GM23338 (cell line): Measurements from ENCODE around the gene LAPTM5. TPM values are rescaled to one million over a fixed set of nuclear protein-coding genes. Genes with fewer than 3 reads are reported as not detected.

Experiments used
- CREB1 ChIP-seq: fragments of 250-450 bp; sonication (Bioruptor Pico); IDR thresholded peaks from 2 replicates; pipeline ENCODE4 v1.5.0; 2020; ENCODE audit warnings: low read depth, mild to moderate bottlenecking, moderate library complexity
- CTCF ChIP-seq, 2 experiments: fragments of 200-600 bp in 1 of 2; sonication (generic) in 1 of 2; conservative IDR thresholded peaks; 2 replicates each; pipeline versions ENCODE4 v1.5.1 to v1.6.1; 2016 to 2017; ENCODE audit warnings: antibody characterized with exemption in 2 of 2, low read depth in 2 of 2, mild to moderate bottlenecking in 2 of 2, moderate library complexity in 1 of 2
- EZH2phosphoT487 ChIP-seq: fragments of 200-600 bp; sonication (generic); IDR thresholded peaks from one replicate; pipeline ENCODE4 v1.8.1; 2018; ENCODE audit warnings: antibody characterized with exemption; ENCODE audit not compliant: unreplicated experiment
- JUNB ChIP-seq: IDR thresholded peaks from one replicate; pipeline ENCODE4 v1.6.1; 2016; ENCODE audit warnings: antibody characterized with exemption; ENCODE audit not compliant: unreplicated experiment
- NANOG ChIP-seq: IDR thresholded peaks from 2 replicates; pipeline ENCODE4 v1.6.1; 2016; ENCODE audit warnings: antibody characterized with exemption, borderline replicate concordance
- POLR2AphosphoS5 ChIP-seq: IDR thresholded peaks from 2 replicates; pipeline ENCODE4 v1.6.1; 2016; ENCODE audit warnings: antibody characterized with exemption, low read depth
- REST ChIP-seq: IDR thresholded peaks from one replicate; pipeline ENCODE4 v1.6.1; 2018; ENCODE audit warnings: antibody characterized with exemption; ENCODE audit not compliant: unreplicated experiment
- STAT1 ChIP-seq: IDR thresholded peaks from one replicate; pipeline ENCODE4 v1.6.1; 2016; ENCODE audit warnings: antibody characterized with exemption; ENCODE audit not compliant: unreplicated experiment
- ZNF114 ChIP-seq: fragments of 250-450 bp; sonication (Bioruptor Pico); IDR thresholded peaks from 2 replicates; pipeline ENCODE4 v1.5.0; 2020; ENCODE audit warnings: mild to moderate bottlenecking, moderate library complexity
- ZNF331 ChIP-seq: fragments of 250-450 bp; sonication (Bioruptor Pico); IDR thresholded peaks from 2 replicates; pipeline ENCODE4 v1.5.0; 2020; ENCODE audit warnings: low read depth, mild to moderate bottlenecking, moderate library complexity
- ZNF462 ChIP-seq: fragments of 250-450 bp; sonication (Bioruptor Pico); IDR thresholded peaks from 2 replicates; pipeline ENCODE4 v1.5.0; 2020; ENCODE audit warnings: mild to moderate bottlenecking, moderate library complexity
- polyA plus RNA-seq: library from polyadenylated mRNA; unstranded; fragments of >200 nt; fragmentation: Nextera tagmentation; extraction: Ambion mirVana; gene quantifications from 2 replicates; pipeline ENCODE4 v1.2.1, GENCODE V29; 2016
- total RNA-seq: library from RNA; depleted of rRNA; stranded (reverse); fragments of >200 nt; shearing (Covaris generic); gene quantifications from 2 replicates; pipeline ENCODE4 v1.2.3, GENCODE V29; 2014

Gene LAPTM5
- total and polyA plus RNA-seq, 2 experiments from 2014 or later: 0.21 TPM; not detected in 1

GRCh38 chr1:30685796-30686165 lies 71.8 kb downstream of the LAPTM5 start (continued):
- TF ChIP-seq ZNF462 (CRISPR knock-in tag) (no peak), POLR2AphosphoS5 (no peak), CTCF (conservative IDR thresholded peaks at IDR 0.05; ENCODE audit: low read depth in 2 of 2) (no peak), ZNF114 (CRISPR knock-in tag) (no peak), CREB1 (no peak), JUNB (no peak), NANOG (no peak), REST (no peak), STAT1 (no peak), EZH2phosphoT487 (no peak), ZNF331 (CRISPR knock-in tag) (no peak)
